CD14-positive monocyte (primary cell): ENCODE measurements around the gene ZNF728. TPM values are rescaled to one million over a fixed set of nuclear protein-coding genes. Genes with fewer than 3 reads are reported as not detected.

Experiments
- DNase-seq, 3 donors: peaks; one replicate each; pipeline ENCODE4 v3.0.0-alpha.2; 2011 to 2022
- H2AFZ ChIP-seq: 2 replicates; pipeline ENCODE4 v1.6.0; 2012; ENCODE audit warnings: mild to moderate bottlenecking, low read depth, low read length, inconsistent platforms; ENCODE audit not compliant: insufficient read depth, poor library complexity, severe bottlenecking
- H3K27ac ChIP-seq, 2 donors: 1 replicate in 1 of 2; 2 replicates in 1 of 2; pipeline ENCODE4 v1.5.1; 2012 to 2013; ENCODE audit warnings: low read length in 2 of 2, control low read depth in 1 of 2, inconsistent platforms in 1 of 2, low read depth in 1 of 2, mild to moderate bottlenecking in 1 of 2
- H3K27me3 ChIP-seq, 2 donors: one replicate each; pipeline versions ENCODE4 v1.6.0 to v1.6.1; 2011 to 2013; ENCODE audit warnings: low read length in 2 of 2; ENCODE audit not compliant: control insufficient read depth in 2 of 2, insufficient read depth in 2 of 2
- H3K36me3 ChIP-seq, 2 donors: replicated peaks in 1 of 2; 1 replicate in 1 of 2; 2 replicates in 1 of 2; pipeline versions ENCODE4 v1.5.1 to v1.6.1; 2012 to 2013; ENCODE audit warnings: low read length in 2 of 2, control low read depth in 1 of 2, inconsistent platforms in 1 of 2, mild to moderate bottlenecking in 1 of 2; ENCODE audit not compliant: insufficient read depth in 2 of 2, control insufficient read depth in 1 of 2
- H3K4me1 ChIP-seq, 2 donors: 1 replicate in 1 of 2; 2 replicates in 1 of 2; pipeline versions ENCODE4 v1.5.1 to v1.6.1; 2012 to 2013; ENCODE audit warnings: low read length in 2 of 2, control low read depth in 1 of 2, inconsistent platforms in 1 of 2, mild to moderate bottlenecking in 1 of 2, moderate library complexity in 1 of 2; ENCODE audit not compliant: insufficient read depth in 2 of 2, control insufficient read depth in 1 of 2
- H3K4me2 ChIP-seq: replicated peaks from 2 replicates; pipeline ENCODE3; 2012; ENCODE audit warnings: low read length, moderate library complexity, mild to moderate bottlenecking; ENCODE audit not compliant: poor library complexity, severe bottlenecking; ENCODE audit errors: extremely low read depth
- H3K4me3 ChIP-seq, 3 experiments: fragments of 200-600 bp in 1 of 3; sonication (generic) in 1 of 3; replicated peaks in 1 of 3; 1 replicate in 2 of 3; 2 replicates in 1 of 3; pipeline ENCODE4 v1.5.1; 2011 to 2013; ENCODE audit warnings: low read length in 3 of 3, mild to moderate bottlenecking in 3 of 3, control low read depth in 2 of 3, low read depth in 2 of 3, inconsistent platforms in 1 of 3, moderate library complexity in 1 of 3
- H3K79me2 ChIP-seq: 2 replicates; pipeline ENCODE4 v1.6.0; 2012; ENCODE audit warnings: mild to moderate bottlenecking, control low read depth, inconsistent platforms, low read length, moderate library complexity; ENCODE audit not compliant: insufficient read depth
- H3K9ac ChIP-seq: 2 replicates; pipeline ENCODE4 v1.6.0; 2017; ENCODE audit warnings: low read length, mild to moderate bottlenecking; ENCODE audit not compliant: insufficient read depth, poor library complexity, severe bottlenecking
- H3K9me3 ChIP-seq, 2 donors: replicated peaks in 1 of 2; 1 replicate in 1 of 2; 2 replicates in 1 of 2; pipeline versions ENCODE4 v1.5.1 to v1.6.1; 2012 to 2013; ENCODE audit warnings: low read length in 2 of 2, control low read depth in 1 of 2; ENCODE audit not compliant: control insufficient read depth in 1 of 2, insufficient read depth in 1 of 2
- H4K20me1 ChIP-seq: 2 replicates; pipeline ENCODE4 v1.6.0; 2012; ENCODE audit warnings: mild to moderate bottlenecking, low read length, control low read depth, moderate library complexity; ENCODE audit not compliant: insufficient read depth
- H3K27ac Mint-ChIP-seq, 7 donors: one replicate each; pipeline ENCODE4 v1.8.0; 2020; ENCODE audit warnings: mild to moderate bottlenecking in 7 of 7, mixed read lengths in 7 of 7, moderate library complexity in 6 of 7, inconsistent platforms in 2 of 7
- H3K27me3 Mint-ChIP-seq, 3 donors: one replicate each; pipeline ENCODE4 v1.8.0; 2021 to 2022; ENCODE audit warnings: low read depth in 3 of 3, mild to moderate bottlenecking in 3 of 3, mixed read lengths in 3 of 3, moderate library complexity in 3 of 3, inconsistent platforms in 1 of 3
- H3K36me3 Mint-ChIP-seq, 2 donors: one replicate each; pipeline ENCODE4 v1.8.0; 2020; ENCODE audit warnings: mixed read lengths in 2 of 2, inconsistent platforms in 1 of 2, mild to moderate bottlenecking in 1 of 2
- H3K4me1 Mint-ChIP-seq: one replicate; pipeline ENCODE4 v1.8.0; 2020; ENCODE audit warnings: mild to moderate bottlenecking, mixed read lengths
- H3K4me3 Mint-ChIP-seq, 2 donors: one replicate each; pipeline ENCODE4 v1.8.0; 2020; ENCODE audit warnings: mild to moderate bottlenecking in 2 of 2, mixed read lengths in 2 of 2, moderate library complexity in 1 of 2
- H3K9me3 Mint-ChIP-seq, 7 donors: one replicate each; pipeline ENCODE4 v1.8.0; 2020 to 2022; ENCODE audit warnings: mixed read lengths in 7 of 7, mild to moderate bottlenecking in 6 of 7, moderate library complexity in 6 of 7, inconsistent platforms in 2 of 7
- WGBS: methylation state at CpG from one replicate; pipeline ENCODE4 v1.1.5; 2013; ENCODE audit warnings: missing lambda C conversion rate; ENCODE audit not compliant: insufficient coverage; 5-methylcytosine and 5-hydroxymethylcytosine counted together
- intact Hi-C, 2 donors: fragments of 100-400 bp; cut with micrococcal nuclease; formaldehyde crosslinking; loops; one replicate each; pipeline versions ENCODE4 v1.15.0 to v1.15.1; 2023
- polyA minus RNA-seq: library from RNA; depleted of rRNA, polyadenylated mRNA; stranded (reverse); fragments of >200 nt; gene quantifications from 2 replicates; pipeline ENCODE4 v1.2.3, GENCODE V29; 2012
- polyA plus RNA-seq, 3 donors: library from polyadenylated mRNA; depleted of rRNA in 1 of 3; unstranded in 2 of 3; stranded (reverse) in 1 of 3; fragments of 300-500 nt in 2 of 3; fragments of >200 nt in 1 of 3; fragmentation: Illumina TruSeq in 2 of 3; gene quantifications; 1 replicate in 2 of 3; 2 replicates in 1 of 3; pipeline ENCODE4 v1.2.3, GENCODE V29; 2012 to 2021
- total RNA-seq, 12 experiments: library from RNA in 1 of 12; stranded (reverse) in 1 of 12; fragments of 120-200 nt in 1 of 12; gene quantifications; one replicate each; pipeline ENCODE4 v1.2.4 and lab custom pipeline; 2013 to 2026; ENCODE audit warnings: mixed read lengths in 6 of 12, inconsistent platforms in 1 of 12
- TF ChIP-seq, protein P1 (sequence below): fragments of 200-600 bp; IDR thresholded peaks from one replicate; pipeline ENCODE4 v1.8.0; 2022; ENCODE audit warnings: antibody characterized with exemption, mild to moderate bottlenecking

Gene ZNF728
- total RNA-seq (2013) = not detected
- polyA plus RNA-seq = not detected
- polyA minus RNA-seq = not detected in 2 replicates
- total RNA-seq (lab: John Stamatoyannopoulos, UW) = 0 to 0.23 (median 0) reads per million in 11 experiments

DNA sequence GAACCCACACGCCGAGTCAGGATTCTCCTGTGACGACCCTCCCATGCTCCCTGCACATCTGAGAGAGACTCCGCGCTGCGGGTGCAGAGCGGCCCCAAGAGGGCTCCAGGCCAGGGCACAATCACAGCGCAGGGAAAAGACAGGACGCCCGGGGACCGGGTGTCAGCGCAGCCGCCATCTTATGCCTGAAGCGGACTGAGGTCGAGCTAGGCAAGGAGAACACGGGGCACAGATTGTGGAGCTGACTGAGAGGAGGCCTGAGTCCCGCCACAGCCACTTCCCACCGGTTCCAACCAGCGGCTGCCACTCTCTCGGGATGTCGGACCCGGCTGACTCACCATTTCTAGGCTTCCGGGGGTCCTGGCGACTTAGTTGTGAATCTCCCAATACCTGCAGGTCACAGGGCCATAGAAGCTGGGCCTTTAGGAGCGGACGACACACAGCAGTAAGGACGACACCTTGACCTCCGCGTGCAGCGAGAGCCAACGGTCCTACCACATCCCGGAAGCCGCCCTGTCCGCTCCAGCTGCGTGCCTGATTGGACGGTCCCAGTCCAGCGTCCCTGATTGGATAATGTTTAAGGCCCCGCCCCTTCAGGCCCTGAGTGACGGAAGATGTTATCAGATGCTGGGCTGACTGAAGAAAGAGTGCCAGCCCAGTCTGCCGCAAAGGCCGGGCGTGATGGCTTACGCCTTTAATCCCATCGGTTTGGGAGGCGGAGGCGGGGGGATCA, at the start of gene ZNF728:
Gene ZNF728 (minus strand): TSS at position 487 of the 733 bp plus-strand sequence. CDS start 146 bp downstream, at position 341.
- Histone ChIP-seq H4K20me1 (no peaks in the 10 kb centered on the region), H2AFZ (no peak within 1 kb of the TSS), H3K4me2 (no peak within 1 kb of the TSS), H3K4me1 (no peaks in the 10 kb centered on the region), H3K9me3 (peaks cover 63 to 68% of the 10 kb centered on the region in 2 donors), H3K4me3 (peak within 1 kb of the TSS in 1 of 3 experiments; percentile 5), H3K79me2 (no peaks in the 10 kb centered on the region), H3K9ac (no peak within 1 kb of the TSS), H3K36me3 (no peaks in the 10 kb centered on the region), H3K27ac (no peak within 1 kb of the TSS), H3K27me3 (no peaks in the 10 kb centered on the region)
- TF ChIP-seq, protein P1, sequence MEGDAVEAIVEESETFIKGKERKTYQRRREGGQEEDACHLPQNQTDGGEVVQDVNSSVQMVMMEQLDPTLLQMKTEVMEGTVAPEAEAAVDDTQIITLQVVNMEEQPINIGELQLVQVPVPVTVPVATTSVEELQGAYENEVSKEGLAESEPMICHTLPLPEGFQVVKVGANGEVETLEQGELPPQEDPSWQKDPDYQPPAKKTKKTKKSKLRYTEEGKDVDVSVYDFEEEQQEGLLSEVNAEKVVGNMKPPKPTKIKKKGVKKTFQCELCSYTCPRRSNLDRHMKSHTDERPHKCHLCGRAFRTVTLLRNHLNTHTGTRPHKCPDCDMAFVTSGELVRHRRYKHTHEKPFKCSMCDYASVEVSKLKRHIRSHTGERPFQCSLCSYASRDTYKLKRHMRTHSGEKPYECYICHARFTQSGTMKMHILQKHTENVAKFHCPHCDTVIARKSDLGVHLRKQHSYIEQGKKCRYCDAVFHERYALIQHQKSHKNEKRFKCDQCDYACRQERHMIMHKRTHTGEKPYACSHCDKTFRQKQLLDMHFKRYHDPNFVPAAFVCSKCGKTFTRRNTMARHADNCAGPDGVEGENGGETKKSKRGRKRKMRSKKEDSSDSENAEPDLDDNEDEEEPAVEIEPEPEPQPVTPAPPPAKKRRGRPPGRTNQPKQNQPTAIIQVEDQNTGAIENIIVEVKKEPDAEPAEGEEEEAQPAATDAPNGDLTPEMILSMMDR = no peak
- peaks cover 27 to 85% (median 61%) of the 10 kb centered on the region in 7 donors for H3K9me3 Mint-ChIP-seq
- peaks cover 0 to 5% (median 2%) of the 10 kb centered on the region in 3 donors for H3K27me3 Mint-ChIP-seq
- no peak within 1 kb of the TSS for H3K4me3 Mint-ChIP-seq
- 15% methylated on average over 41 of the region's 46 CpGs for WGBS
- no peak for DNase-seq
- no peaks in the 10 kb centered on the region for H3K36me3 Mint-ChIP-seq
- intact Hi-C loops = no loop called here
- H3K27ac Mint-ChIP-seq = peak within 1 kb of the TSS in 1 of 7 donors; percentile 68
- no peaks in the 10 kb centered on the region for H3K4me1 Mint-ChIP-seq

DNA sequence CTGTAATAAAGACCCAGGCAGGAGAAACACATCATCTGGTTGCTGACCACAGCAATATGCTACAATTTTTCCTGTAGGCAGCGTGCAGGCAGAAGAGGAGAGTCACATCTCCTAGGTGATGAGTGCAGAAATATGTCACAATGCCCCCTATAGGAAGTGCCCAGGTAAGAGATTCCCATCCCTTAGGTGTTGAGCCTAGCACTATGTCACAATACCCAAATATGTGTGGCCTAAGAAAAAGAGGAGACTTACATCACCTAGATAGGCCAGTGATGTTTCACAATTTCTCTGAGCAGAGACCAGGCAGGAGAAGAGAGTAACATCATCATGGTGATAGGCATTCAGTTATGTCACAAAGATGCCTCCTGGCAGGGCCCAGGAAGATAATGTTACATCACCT, 49.4 kb upstream of the ZNF728 start:
- H3K9me3 ChIP-seq = peaks cover 65 to 95% of the 10 kb centered on the region in 2 donors
- WGBS = no CpG with 5 or more reads among the region's 1 CpG
- Mint-ChIP-seq H3K27ac (no peak overlapping the region), H3K27me3 (no peaks in the 10 kb centered on the region), H3K4me3 (no peak overlapping the region), H3K9me3 (peaks cover 19 to 69% (median 60%) of the 10 kb centered on the region in 7 donors), H3K4me1 (no peaks in the 10 kb centered on the region), H3K36me3 (no peaks in the 10 kb centered on the region)
- no peak for DNase-seq
- no peaks in the 10 kb centered on the region for H3K79me2 ChIP-seq
- no peak overlapping the region for H3K27ac ChIP-seq
- no peak overlapping the region for H3K4me3 ChIP-seq
- H3K36me3 ChIP-seq = no peaks in the 10 kb centered on the region
- TF ChIP-seq, protein P1 = no peak
- H3K4me1 ChIP-seq = no peaks in the 10 kb centered on the region
- H2AFZ ChIP-seq = no peak overlapping the region
- H4K20me1 ChIP-seq = no peaks in the 10 kb centered on the region
- H3K27me3 ChIP-seq = no peaks in the 10 kb centered on the region
- no peak overlapping the region for H3K9ac ChIP-seq
- H3K4me2 ChIP-seq = no peak overlapping the region
- intact Hi-C loops = no loop called here
